Right ventricle myocardium superior (tissue), 1 donor: Measurements from ENCODE around the gene ZNF804B. TPM values are rescaled to one million over a fixed set of nuclear protein-coding genes. Genes with fewer than 3 reads are reported as not detected.

ENCODE experiments used
- ATAC-seq: fragments of 200-7000 bp; cut with Tn5 transposase; one replicate; pipeline ENCODE4 v1.9.1; 2020; ENCODE audit warnings: mild to moderate bottlenecking; ENCODE audit not compliant: poor library complexity
- DNase-seq: peaks from one replicate; pipeline ENCODE4 v3.0.0-alpha.2; 2020
- intact Hi-C: fragments of 100-400 bp; cut with DNase I; formaldehyde crosslinking; loops from one replicate; pipeline ENCODE4 v1.11.2; 2022
- total RNA-seq: library from RNA; stranded (reverse); fragmentation: NEBNext Ultra II Directional; extraction: Animal tissue kit (Norgen Biotek cat#: 25700); gene quantifications from one replicate; pipeline ENCODE4 v1.2.1, GENCODE V29; 2021
- donor health status: DM: no; HTN: yes; CAD: no; lungs with severe emphysema.

ZNF804B gene
- total RNA-seq, 1 donor from 2014 or later = not detected

DNA sequence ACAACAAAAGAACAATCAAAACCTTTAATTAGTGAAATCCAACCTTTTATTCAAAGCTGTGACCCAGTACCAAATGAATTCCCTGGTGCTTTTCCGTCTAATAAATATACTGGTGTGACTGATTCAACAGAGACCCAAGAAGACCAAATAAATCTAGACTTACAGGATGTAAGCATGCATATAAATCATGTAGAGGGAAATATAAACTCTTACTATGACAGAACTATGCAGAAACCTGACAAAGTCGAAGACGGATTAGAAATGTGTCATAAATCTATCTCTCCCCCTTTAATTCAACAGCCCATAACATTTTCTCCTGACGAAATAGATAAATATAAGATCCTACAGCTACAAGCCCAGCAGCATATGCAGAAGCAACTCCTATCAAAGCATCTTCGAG is 576.6 kb downstream of the ZNF804B start:
- ATAC-seq = no peak
- intact Hi-C loops = no loop called here
- no peak for DNase-seq

DNA sequence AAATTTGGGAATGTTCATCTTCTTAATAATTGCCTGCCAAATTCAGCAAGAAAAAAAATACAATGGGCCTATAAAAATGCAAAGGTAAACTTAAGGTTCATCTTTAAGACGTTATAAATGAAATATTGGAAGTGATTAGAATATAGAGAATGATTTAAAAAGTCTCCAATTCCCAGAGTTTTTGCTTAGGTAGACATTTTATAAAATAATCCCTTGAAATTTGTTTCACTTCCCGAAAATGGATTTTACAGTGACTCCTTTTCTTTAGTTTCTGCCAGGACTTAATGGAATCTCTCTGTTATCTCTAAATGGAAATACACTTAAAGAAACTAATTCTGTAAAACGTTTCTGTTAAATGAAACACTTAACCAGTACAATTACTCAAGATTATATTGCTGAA is 580.2 kb downstream of the ZNF804B start:
- DNase-seq (no peak), ATAC-seq (no peak)
- intact Hi-C loops = no loop called here

DNA sequence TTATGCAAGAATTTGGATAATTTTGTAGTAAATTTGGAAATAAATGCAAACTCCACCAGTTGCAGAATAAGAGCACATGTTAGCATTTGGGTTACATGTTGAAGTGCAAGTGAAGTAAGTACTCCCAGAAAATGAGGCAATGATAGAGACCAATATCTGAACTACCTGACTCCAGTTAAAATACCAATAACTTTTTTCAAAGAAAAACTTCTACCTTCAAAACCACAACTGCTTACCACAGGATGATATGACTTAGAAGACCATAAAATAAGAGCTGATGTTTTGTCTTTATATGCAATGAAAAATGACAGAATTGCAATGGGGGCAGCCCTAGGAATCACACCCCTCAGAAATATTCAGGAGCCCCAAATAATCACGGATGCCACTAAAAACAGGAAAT is 597.6 kb downstream of the ZNF804B start:
- intact Hi-C loops = no loop called here
- no peak for DNase-seq

DNA sequence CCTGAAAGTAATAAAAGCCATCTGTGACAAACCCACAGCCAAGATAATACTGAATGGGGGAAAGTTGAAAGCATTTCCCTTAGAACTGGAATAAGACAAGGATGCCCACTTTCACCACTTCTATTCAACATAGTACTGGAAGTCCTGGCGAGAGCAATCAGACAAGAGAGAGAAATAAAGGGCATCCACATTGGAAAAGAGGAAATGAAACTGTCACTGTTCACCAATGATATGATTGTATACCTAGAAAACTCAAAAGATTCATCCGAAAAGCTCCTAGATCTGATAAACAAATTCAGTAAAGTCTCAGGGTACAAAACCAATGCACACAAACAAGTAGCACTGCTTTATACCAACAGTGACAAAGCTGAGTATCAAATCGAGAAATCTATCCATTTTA is 617.7 kb downstream of the ZNF804B start:
- DNase-seq (no peak), ATAC-seq (no peak)
- intact Hi-C loops = no loop called here

More for the DNA sequence above, 597.6 kb downstream of the ZNF804B start:
- ATAC-seq = no peak

DNA sequence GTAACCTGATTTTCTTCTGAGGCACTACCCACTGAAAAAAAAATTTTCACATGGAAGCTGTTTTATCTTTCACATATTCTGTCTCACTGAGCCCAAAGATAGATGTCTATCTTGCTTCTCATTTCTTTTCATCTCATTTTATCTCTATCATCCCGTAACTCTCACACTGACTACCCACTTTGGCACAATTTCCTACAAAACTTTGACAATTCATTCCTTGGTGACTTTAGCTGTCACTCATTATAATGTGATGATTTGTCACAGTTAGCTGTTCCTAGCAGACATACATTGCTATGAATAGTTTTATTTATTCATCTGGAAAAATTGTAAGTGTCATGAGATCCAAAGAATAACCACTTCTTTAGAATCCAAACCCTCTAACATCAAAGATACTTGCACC is 625.9 kb downstream of the ZNF804B start:
- no peak for ATAC-seq
- intact Hi-C loops = no loop called here

More for the DNA sequence above, 625.9 kb downstream of the ZNF804B start:
- no peak for DNase-seq

Other genes with a start within 250 kb of the ZNF804B start
- gene TEX47, start 36.0 kb downstream of the ZNF804B start, total RNA-seq = not detected